Right lobe of liver (tissue), 6 donors: ENCODE measurements around the gene PCNX2. TPM values are rescaled to one million over a fixed set of nuclear protein-coding genes. Genes with fewer than 3 reads are reported as not detected.
A peak's percentile ranks its signal among the peaks of the same experiment; 100 is the strongest.

Experiments used
- ATAC-seq, 4 donors: fragments of 200-7000 bp; cut with Tn5 transposase; one replicate each; pipeline ENCODE4 v1.9.1; 2020; ENCODE audit warnings: mild to moderate bottlenecking in 4 of 4, moderate library complexity in 4 of 4
- DNase-seq, 3 donors: peaks; one replicate each; pipeline ENCODE4 v3.0.0-alpha.2; 2020
- H3K27ac ChIP-seq, 3 donors: fragments of 200-600 bp; one replicate each; pipeline ENCODE4 v1.8.0; 2022
- H3K27me3 ChIP-seq, 2 donors: fragments of 200-600 bp; one replicate each; pipeline ENCODE4 v1.8.0; 2022
- H3K36me3 ChIP-seq, 4 donors: fragments of 200-600 bp; sonication (generic) in 1 of 4; one replicate each; pipeline versions ENCODE4 v1.5.1 to v1.8.0; 2017 to 2022; ENCODE audit warnings: control low read depth in 1 of 4
- H3K4me1 ChIP-seq, 4 donors: fragments of 200-600 bp; sonication (generic) in 1 of 4; one replicate each; pipeline versions ENCODE4 v1.5.1 to v1.8.0; 2017 to 2022; ENCODE audit warnings: control low read depth in 1 of 4
- H3K4me3 ChIP-seq, 3 donors: fragments of 200-600 bp; one replicate each; pipeline ENCODE4 v1.8.0; 2022
- H3K9me3 ChIP-seq, 4 donors: fragments of 200-600 bp; sonication (generic) in 1 of 4; one replicate each; pipeline versions ENCODE4 v1.5.1 to v1.8.0; 2017 to 2022; ENCODE audit warnings: control low read depth in 1 of 4
- POLR2A ChIP-seq: fragments of 450-650 bp; IDR thresholded peaks from one replicate; pipeline ENCODE4 v1.6.1; 2017; ENCODE audit warnings: antibody characterized with exemption, mild to moderate bottlenecking
- WGBS: methylation state at CpG from one replicate; pipeline ENCODE4 v1.1.6; 2018; ENCODE audit warnings: low coverage, low lambda C conversion rate; ENCODE audit not compliant: insufficient coverage; ENCODE audit errors: missing lambda C conversion rate; 5-methylcytosine and 5-hydroxymethylcytosine counted together
- intact Hi-C, 2 donors: fragments of 100-400 bp; cut with DNase I; formaldehyde crosslinking; loops; one replicate each; pipeline versions ENCODE4 v1.11.2 to v1.14.1; 2022
- total RNA-seq, 6 experiments: library from RNA; depleted of rRNA in 2 of 6; stranded (reverse); fragments of >200 nt in 2 of 6; fragmentation: NEBNext Ultra II Directional in 3 of 6; extraction: Animal tissue kit (Norgen Biotek cat#: 25700) in 3 of 6; gene quantifications; one replicate each; pipeline versions ENCODE4 v1.1.0 to v1.2.4, GENCODE V29; 2016 to 2023
- TF ChIP-seq, protein P1 (sequence below), 4 donors: fragments of 200-600 bp in 3 of 4; fragments of 450-650 bp in 1 of 4; IDR thresholded peaks; one replicate each; pipeline versions ENCODE4 v1.5.1 to v1.8.0; 2016 to 2022; ENCODE audit warnings: antibody characterized with exemption in 4 of 4, mild to moderate bottlenecking in 2 of 4
- donor health status: DM: no; HTN: yes; CAD: no.
- donor health status: DM: no; HTN: no; CAD: no.
- donor health status: DM: no; HTN: no; CAD: no.
- donor health status: DM: no; HTN: yes; CAD: no.
- donor health status: DM: no; HTN: yes; CAD: no.

Gene PCNX2
- total RNA-seq, 6 experiments from 2014 or later: 0.35 to 3.4 (median 0.82) TPM

DNA sequence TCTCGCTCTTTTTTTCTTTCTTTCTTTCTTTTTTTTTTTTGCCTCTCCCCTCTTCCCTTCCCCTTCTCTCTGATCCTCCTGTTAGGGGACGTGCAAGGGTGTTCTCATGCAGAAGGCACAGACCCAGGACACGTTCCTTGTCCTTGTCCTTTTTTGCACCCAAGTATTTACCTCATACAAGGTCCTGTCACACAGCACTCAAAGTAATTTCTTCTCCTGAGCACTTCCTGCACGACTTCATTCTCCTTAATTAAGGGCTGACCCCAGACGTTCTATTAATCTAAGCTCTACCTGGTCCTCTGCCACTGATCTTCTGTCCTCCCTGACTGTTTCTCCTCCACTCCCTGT is 424 bp upstream of the PCNX2 start:
- peak overlapping the region in 1 of 3 donors; percentile 46 for H3K4me3 ChIP-seq
- DNase-seq: no peak
- WGBS: 6% methylated on average over 5 of the region's 5 CpGs

GRCh38 chr1:233294913-233295236 is 650 bp downstream of the PCNX2 start:
- H3K27ac ChIP-seq: no peak overlapping the region
- intact Hi-C loops: no loop called here
- H3K9me3 ChIP-seq: no peaks in the 10 kb centered on the region
- no peaks in the 10 kb centered on the region for H3K4me1 ChIP-seq
- DNase-seq: no peak
- peak overlapping the region; percentile 37 to 58 (median 46) for H3K4me3 ChIP-seq
- WGBS: 17% methylated on average over 8 of the region's 8 CpGs
- H3K27me3 ChIP-seq: peaks cover 0 to 6% of the 10 kb centered on the region in 2 donors
- no peak for TF ChIP-seq POLR2A
- TF ChIP-seq, protein P1, sequence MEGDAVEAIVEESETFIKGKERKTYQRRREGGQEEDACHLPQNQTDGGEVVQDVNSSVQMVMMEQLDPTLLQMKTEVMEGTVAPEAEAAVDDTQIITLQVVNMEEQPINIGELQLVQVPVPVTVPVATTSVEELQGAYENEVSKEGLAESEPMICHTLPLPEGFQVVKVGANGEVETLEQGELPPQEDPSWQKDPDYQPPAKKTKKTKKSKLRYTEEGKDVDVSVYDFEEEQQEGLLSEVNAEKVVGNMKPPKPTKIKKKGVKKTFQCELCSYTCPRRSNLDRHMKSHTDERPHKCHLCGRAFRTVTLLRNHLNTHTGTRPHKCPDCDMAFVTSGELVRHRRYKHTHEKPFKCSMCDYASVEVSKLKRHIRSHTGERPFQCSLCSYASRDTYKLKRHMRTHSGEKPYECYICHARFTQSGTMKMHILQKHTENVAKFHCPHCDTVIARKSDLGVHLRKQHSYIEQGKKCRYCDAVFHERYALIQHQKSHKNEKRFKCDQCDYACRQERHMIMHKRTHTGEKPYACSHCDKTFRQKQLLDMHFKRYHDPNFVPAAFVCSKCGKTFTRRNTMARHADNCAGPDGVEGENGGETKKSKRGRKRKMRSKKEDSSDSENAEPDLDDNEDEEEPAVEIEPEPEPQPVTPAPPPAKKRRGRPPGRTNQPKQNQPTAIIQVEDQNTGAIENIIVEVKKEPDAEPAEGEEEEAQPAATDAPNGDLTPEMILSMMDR (IDR thresholded peaks at IDR 0.05): no peak
- no peaks in the 10 kb centered on the region for H3K36me3 ChIP-seq
- ATAC-seq: peak in 1 of 4 donors; percentile 54

More for the DNA sequence above, 424 bp upstream of the PCNX2 start:
- Histone ChIP-seq H3K4me1 (no peaks in the 10 kb centered on the region), H3K27ac (no peak overlapping the region), H3K27me3 (peaks cover 0 to 6% of the 10 kb centered on the region in 2 donors), H3K36me3 (no peaks in the 10 kb centered on the region), H3K9me3 (no peaks in the 10 kb centered on the region)
- no peak for ATAC-seq
- TF ChIP-seq POLR2A: no peak
- TF ChIP-seq, protein P1 (IDR thresholded peaks at IDR 0.05): no peak
- intact Hi-C loops: no loop called here

GRCh38 chr1:233293556-233294446 is 1.7 kb downstream of the PCNX2 start:
- TF ChIP-seq, protein P1 (IDR thresholded peaks at IDR 0.05): no peak
- TF ChIP-seq POLR2A: no peak
- Histone ChIP-seq H3K4me1 (no peaks in the 10 kb centered on the region), H3K9me3 (no peaks in the 10 kb centered on the region), H3K27ac (no peak overlapping the region), H3K4me3 (no peak overlapping the region), H3K36me3 (no peaks in the 10 kb centered on the region), H3K27me3 (peaks cover 0 to 6% of the 10 kb centered on the region in 2 donors)
- no peak for DNase-seq
- 86% methylated on average over 3 of the region's 3 CpGs for WGBS
- ATAC-seq: no peak
- intact Hi-C loops: no loop called here

- Histone ChIP-seq H3K4me1 (no peaks in the 10 kb centered on the region), H3K4me3 (no peak overlapping the region), H3K9me3 (no peaks in the 10 kb centered on the region), H3K27ac (no peak overlapping the region), H3K36me3 (no peaks in the 10 kb centered on the region), H3K27me3 (peaks cover 0 to 5% of the 10 kb centered on the region in 2 donors)
- TF ChIP-seq, protein P1 (IDR thresholded peaks at IDR 0.05): no peak
- 43% methylated on average over 4 of the region's 5 CpGs for WGBS
- DNase-seq (no peak), ATAC-seq (peak in 1 of 4 donors; percentile 33)
- intact Hi-C loops: no loop called here
Measured at GRCh38 chr1:233290396-233291034, 5.0 kb downstream of the PCNX2 start.
